Heart right ventricle (tissue), 16 donors: Measurements from ENCODE around the gene NOL6. TPM values are rescaled to one million over a fixed set of nuclear protein-coding genes. Genes with fewer than 3 reads are reported as not detected.
"Not testable (repeated sequence)": the region's sequence is repeated elsewhere in the genome, so short reads cannot be mapped to it uniquely, and the experiment has no call there.

ENCODE experiments used
- ATAC-seq, 8 donors: fragments of 200-7000 bp; cut with Tn5 transposase; one replicate each; pipeline ENCODE4 v1.9.1; 2020; ENCODE audit warnings: mild to moderate bottlenecking in 8 of 8, moderate library complexity in 8 of 8, moderate number of reproducible peaks in 1 of 8
- DNase-seq, 2 donors: peaks; one replicate each; pipeline ENCODE4 v3.0.0-alpha.2; 2020
- H3K27ac ChIP-seq, 10 donors: fragments of 200-600 bp; sonication (generic) in 2 of 10; one replicate each; pipeline versions ENCODE4 v1.5.0 to v1.8.0; 2020 to 2022; ENCODE audit warnings: mild to moderate bottlenecking in 3 of 10
- H3K27me3 ChIP-seq, 7 donors: fragments of 200-600 bp; one replicate each; pipeline ENCODE4 v1.8.0; 2021 to 2022; ENCODE audit warnings: mild to moderate bottlenecking in 2 of 7
- H3K36me3 ChIP-seq, 9 donors: fragments of 200-600 bp; sonication (generic) in 1 of 9; one replicate each; pipeline versions ENCODE4 v1.5.0 to v1.8.0; 2020 to 2022; ENCODE audit warnings: mild to moderate bottlenecking in 2 of 9
- H3K4me1 ChIP-seq, 9 donors: fragments of 200-600 bp; sonication (generic) in 1 of 9; one replicate each; pipeline versions ENCODE4 v1.5.0 to v1.8.0; 2020 to 2022; ENCODE audit warnings: mild to moderate bottlenecking in 4 of 9
- H3K4me3 ChIP-seq, 10 donors: fragments of 200-600 bp; sonication (generic) in 2 of 10; one replicate each; pipeline versions ENCODE4 v1.5.0 to v1.8.0; 2020 to 2022; ENCODE audit warnings: mild to moderate bottlenecking in 7 of 10, moderate library complexity in 2 of 10
- H3K9me3 ChIP-seq, 11 donors: fragments of 200-600 bp in 10 of 11; sonication (generic) in 2 of 11; one replicate each; pipeline versions ENCODE4 v1.5.0 to v1.8.0; 2013 to 2022; ENCODE audit warnings: mild to moderate bottlenecking in 2 of 11, control low read depth in 1 of 11, moderate library complexity in 1 of 11
- CTCF ChIP-seq, 9 donors: fragments of 200-600 bp; sonication (generic) in 2 of 9; IDR thresholded peaks; one replicate each; pipeline versions ENCODE4 v1.5.0 to v1.8.0; 2021 to 2022; ENCODE audit warnings: antibody characterized with exemption in 9 of 9, mild to moderate bottlenecking in 5 of 9, moderate library complexity in 1 of 9
- WGBS, 2 donors: extraction: QIAGEN DNeasy Blood & Tissue Kit; methylation state at CpG; one replicate each; pipeline ENCODE4 v1.1.7; 2013; ENCODE audit warnings: inconsistent platforms in 1 of 2; 5-methylcytosine and 5-hydroxymethylcytosine counted together
- intact Hi-C, 10 donors: fragments of 100-400 bp; cut with DNase I; formaldehyde crosslinking; loops; one replicate each; pipeline versions ENCODE4 v1.11.1 to v1.14.2; 2022
- long read RNA-seq, 3 donors: library from polyadenylated mRNA; unstranded; transcript quantifications; one replicate each; pipeline ENCODE4 v2.0.0, GENCODE V29; 2020 to 2021
- polyA plus RNA-seq, 2 donors: library from polyadenylated mRNA; stranded (reverse); fragments of 200-250 nt; gene quantifications; one replicate each; pipeline ENCODE4 v1.2.3, GENCODE V29; 2013
- total RNA-seq, 10 donors: library from RNA; stranded (reverse); fragmentation: NEBNext Ultra II Directional in 3 of 10; extraction: Animal tissue kit (Norgen Biotek cat#: 25700) in 3 of 10; gene quantifications; one replicate each; pipeline versions ENCODE4 v1.2.1 to v1.2.4, GENCODE V29; 2021 to 2023
- donor health status: Arrhythmogenic right ventricular cardiomyopathy.
- donor health status: ischemic (EF 13 %, LVEDD 7.1; RV severe dilation, severe dysfunction).
- donor health status: healthy with polysubstance abuse.
- donor health status: DM: no; HTN: yes; CAD: no.
- donor health status: DM: no; HTN: no; CAD: no.
- donor health status: ischemic (EF 25% LVEDD 6.9; RV normal size, moderate dysfunction).
- donor health status: ischemic (EF 25% LVEDD 5.7; RV mildly dilated, moderate dysfunction).
- donor health status: healthy.
- donor health status: DM: yes; HTN: yes; CAD: no.
- donor health status: Ischemic cardiomyopathy.
- donor health status: ischemic (EF 35%, LVEDD 5.7; RV mildly dilated, moderate dysfunction).
- donor health status: nonischemic (EF 11% LVEDD 7.7; RV severe dilation, severe dysfunction).
- donor health status: DM: yes; HTN: yes; CAD: no.
- donor health status: PGD.
- donor health status: ischemic (EF 29% LVEDD 5.4; RV normal size, mild dysfunction).
- donor health status: nonischemic (EF 23%, LVEDD 6.1; RV moderate dilation, normal function).

NOL6 gene
- total RNA-seq (10 to 100 TPM; 13.0 to 23.2 (median 14.1) TPM), polyA plus RNA-seq (10 to 100 TPM; 20.9 to 21.6 TPM)
- long read RNA-seq, donor 1, full-length matches to known transcripts: 1 of 11 reads
- long read RNA-seq, donor 1, partial matches to known transcripts: 7 of 11 reads
- long read RNA-seq, donor 1, other reads (novel, unspliced or antisense): 3 of 11 reads
- long read RNA-seq, donor 2, partial matches to known transcripts: 23 of 25 reads
- long read RNA-seq, donor 2, other reads (novel, unspliced or antisense): 1 of 25 reads
- long read RNA-seq, donor 3, full-length matches to known transcripts: 2 of 42 reads
- long read RNA-seq, donor 3, partial matches to known transcripts: 36 of 42 reads
- long read RNA-seq, donor 3, other reads (novel, unspliced or antisense): 4 of 42 reads

- DNase-seq: peak; percentile 96 to 99
Observed at GRCh38 chr9:33473643-33474352, at the start of gene NOL6. Gene NOL6, minus strand, starts transcription at chr9:33473924. Its CDS starts 82 bp downstream, at chr9:33473842.

GRCh38 chr9:33521861-33522260 is 48.1 kb upstream of the NOL6 start:
- ATAC-seq, intact Hi-C loops, H3K27ac ChIP-seq, H3K4me3 ChIP-seq, DNase-seq, H3K9me3 ChIP-seq, H3K36me3 ChIP-seq: not testable (repeated sequence)
- H3K27me3 ChIP-seq: peaks cover 10 to 70% (median 49%) of the 10 kb centered on the region in 7 donors
- 68 to 69% methylated on average over 6 of the region's 6 CpGs for WGBS, 2 donors
- H3K4me1 ChIP-seq: peaks cover 0 to 18% (median 13%) of the 10 kb centered on the region in 9 donors

More at GRCh38 chr9:33473643-33474352, at the start of gene NOL6:
- peak within 1 kb of the TSS; percentile 38 to 84 (median 71) for H3K27ac ChIP-seq
- WGBS, 2 donors: 0% methylated on average over 32 of the region's 32 CpGs
- peak; percentile 99 to 100 (median 100) for ATAC-seq
- H3K9me3 ChIP-seq: no peaks in the 10 kb centered on the region
- intact Hi-C loops: loop anchor here in 1 of 10 donors (5.0 kb wide), 1 partner anchor 186 kb away; no protein-coding TSS in a partner anchor
- no peak for TF ChIP-seq CTCF (IDR thresholded peaks at IDR 0.05)
- peak within 1 kb of the TSS; percentile 62 to 97 (median 74) for H3K4me3 ChIP-seq
- peaks cover 0 to 26% (median 18%) of the 10 kb centered on the region in 9 donors for H3K4me1 ChIP-seq
- H3K36me3 ChIP-seq: peaks cover 0 to 49% (median 29%) of the 10 kb centered on the region in 9 donors
- H3K27me3 ChIP-seq: no peaks in the 10 kb centered on the region

GRCh38 chr9:33517934-33518577 is 44.3 kb upstream of the NOL6 start:
- not testable (repeated sequence) for H3K4me3 ChIP-seq, H3K27ac ChIP-seq, H3K36me3 ChIP-seq, H3K9me3 ChIP-seq, DNase-seq, H3K4me1 ChIP-seq, ATAC-seq
- H3K27me3 ChIP-seq: peaks cover 0 to 32% (median 14%) of the 10 kb centered on the region in 7 donors
- 53 to 56% methylated on average over 6 of the region's 6 CpGs for WGBS, 2 donors
- intact Hi-C loops: loop anchor here in 1 of 10 donors (10.0 kb wide), 1 partner anchor 113 kb away; the partner anchor contains the start of gene AQP7

- DNase-seq (no peak), ATAC-seq (no peak)
- H3K27me3 ChIP-seq: peaks cover 0 to 25% (median 8%) of the 10 kb centered on the region in 7 donors
- no peak overlapping the region for H3K4me3 ChIP-seq
- no peak overlapping the region for H3K27ac ChIP-seq
- no peaks in the 10 kb centered on the region for H3K36me3 ChIP-seq
- WGBS, 2 donors: 82 to 91% methylated on average over 2 of the region's 2 CpGs
- intact Hi-C loops: loop anchor here in 1 of 10 donors (10.0 kb wide), 1 partner anchor 113 kb away; the partner anchor contains the start of gene AQP7
- TF ChIP-seq CTCF (IDR thresholded peaks at IDR 0.05): peak; percentile 32 to 70 (median 66)
- no peaks in the 10 kb centered on the region for H3K4me1 ChIP-seq
- peaks cover 0 to 8% (median 0%) of the 10 kb centered on the region in 11 donors for H3K9me3 ChIP-seq
Observed at GRCh38 chr9:33517373-33517772, 43.6 kb upstream of the NOL6 start.

GRCh38 chr9:33516397-33516796 is 42.7 kb upstream of the NOL6 start:
- H3K4me3 ChIP-seq, H3K27ac ChIP-seq, H3K4me1 ChIP-seq, DNase-seq, ATAC-seq, H3K36me3 ChIP-seq, H3K9me3 ChIP-seq: not testable (repeated sequence)
- peaks cover 0 to 16% (median 3%) of the 10 kb centered on the region in 7 donors for H3K27me3 ChIP-seq
- intact Hi-C loops: loop anchor here in 1 of 10 donors (10.0 kb wide), 1 partner anchor 112 kb away; the partner anchor contains the start of gene AQP7
- WGBS, 2 donors: 92 to 100% methylated on average over 1 of the region's 1 CpG

GRCh38 chr9:33515342-33515995 is 41.7 kb upstream of the NOL6 start:
- 65% methylated on average over 2 of the region's 2 CpGs for WGBS, 2 donors
- not testable (repeated sequence) for H3K4me3 ChIP-seq, DNase-seq, H3K27me3 ChIP-seq, H3K9me3 ChIP-seq, H3K4me1 ChIP-seq, H3K36me3 ChIP-seq, H3K27ac ChIP-seq, ATAC-seq
- intact Hi-C loops: loop anchor here in 1 of 10 donors (10.0 kb wide), 1 partner anchor 111 kb away; the partner anchor contains the start of gene AQP7

GRCh38 chr9:33512535-33512934 is 38.8 kb upstream of the NOL6 start:
- not testable (repeated sequence) for H3K4me1 ChIP-seq, H3K27ac ChIP-seq, H3K36me3 ChIP-seq, H3K4me3 ChIP-seq, ATAC-seq, H3K9me3 ChIP-seq, DNase-seq, H3K27me3 ChIP-seq
- intact Hi-C loops: loop anchor here in 1 of 10 donors (10.0 kb wide), 1 partner anchor 108 kb away; the partner anchor contains the start of gene AQP7
- WGBS, 2 donors: 79 to 88% methylated on average over 2 of the region's 2 CpGs

GRCh38 chr9:33511184-33511517 is 37.4 kb upstream of the NOL6 start:
- H3K9me3 ChIP-seq, ATAC-seq, H3K4me1 ChIP-seq, DNase-seq, H3K27me3 ChIP-seq, H3K36me3 ChIP-seq: not testable (repeated sequence)
- H3K27ac ChIP-seq: peak overlapping the region; percentile 38 to 97 (median 90)
- peak overlapping the region; percentile 40 to 74 (median 60) for H3K4me3 ChIP-seq
- intact Hi-C loops: loop anchor here in 1 of 10 donors (10.0 kb wide), 1 partner anchor 106 kb away; the partner anchor contains the start of gene AQP7
- 0 to 2% methylated on average over 8 of the region's 8 CpGs for WGBS, 2 donors
